IMR-90 (cell line): ENCODE measurements around the gene MUCL1. TPM values are rescaled to one million over a fixed set of nuclear protein-coding genes. Genes with fewer than 3 reads are reported as not detected.

Experiments used
- ATAC-seq: fragments of 200-7000 bp; cut with Tn5 transposase; 2 replicates; pipeline ENCODE4 v1.9.1; 2020; ENCODE audit warnings: low read depth, mild to moderate bottlenecking, moderate library complexity
- BruUV-seq: library from RNA; stranded (reverse); fragments of 400-500 nt; replicated peaks from 2 replicates; lab custom pipeline; 2021; lab: Mats Ljungman, UMichigan
- CTCF ChIA-PET: fragments of 300-600 bp; formaldehyde crosslinking; extraction: SDS; loops from one replicate; lab custom pipeline; 2021; ENCODE audit warnings: antibody characterized with exemption; lab: Yijun Ruan, JAX
- POLR2A ChIA-PET: fragments of 300-600 bp; sonication (Branson Sonifier 250); formaldehyde crosslinking; loops from one replicate; lab custom pipeline; 2022; ENCODE audit warnings: antibody characterized with exemption; ENCODE audit not compliant: unreplicated experiment; lab: Charles Lee
- DNase-seq: peaks from one replicate; pipeline ENCODE4 v3.0.0; 2013
- H2AFZ ChIP-seq: replicated peaks from 2 replicates; pipeline ENCODE3; 2013; ENCODE audit warnings: low read length, mild to moderate bottlenecking; ENCODE audit not compliant: poor library complexity
- H2AK5ac ChIP-seq: 2 replicates; pipeline ENCODE4 v1.6.1; 2013; ENCODE audit warnings: low read depth, low read length, inconsistent platforms
- H2AK9ac ChIP-seq: replicated peaks from 2 replicates; pipeline ENCODE3; 2013; ENCODE audit warnings: mild to moderate bottlenecking, low read depth, low read length, moderate library complexity; ENCODE audit not compliant: poor library complexity
- H2BK120ac ChIP-seq: 2 replicates; pipeline ENCODE4 v1.6.1; 2013; ENCODE audit warnings: low read depth, low read length, inconsistent platforms
- H2BK15ac ChIP-seq: 3 replicates; pipeline ENCODE4 v1.6.1; 2013; ENCODE audit warnings: low read depth, low read length, inconsistent platforms
- H2BK20ac ChIP-seq: 2 replicates; pipeline ENCODE4 v1.6.1; 2013; ENCODE audit warnings: low read depth, mild to moderate bottlenecking, inconsistent platforms, low read length, moderate library complexity
- H2BK5ac ChIP-seq: 2 replicates; pipeline ENCODE4 v1.6.1; 2013; ENCODE audit warnings: mild to moderate bottlenecking, low read depth, low read length, inconsistent platforms; ENCODE audit not compliant: poor library complexity, severe bottlenecking
- H3K14ac ChIP-seq: replicated peaks from 2 replicates; pipeline ENCODE4 v1.6.1; 2013; ENCODE audit warnings: low read depth, low read length, inconsistent platforms
- H3K18ac ChIP-seq: 2 replicates; pipeline ENCODE4 v1.6.1; 2013; ENCODE audit warnings: low read depth, low read length, control low read depth
- H3K23ac ChIP-seq: 2 replicates; pipeline ENCODE4 v1.6.1; 2013; ENCODE audit warnings: low read depth, low read length, inconsistent platforms
- H3K27ac ChIP-seq: 2 replicates; pipeline ENCODE4 v1.5.1; 2013; ENCODE audit warnings: mild to moderate bottlenecking, control low read depth, low read length; ENCODE audit not compliant: insufficient read depth
- H3K27me3 ChIP-seq: 2 replicates; pipeline ENCODE4 v1.6.1; 2013; ENCODE audit warnings: low read length; ENCODE audit not compliant: control insufficient read depth, insufficient read depth
- H3K36me3 ChIP-seq: 2 replicates; pipeline ENCODE4 v1.6.1; 2013; ENCODE audit warnings: low read length, mixed read lengths; ENCODE audit not compliant: control insufficient read depth, insufficient read depth
- H3K4ac ChIP-seq: 2 replicates; pipeline ENCODE4 v1.6.1; 2013; ENCODE audit warnings: low read depth, low read length, inconsistent platforms
- H3K4me1 ChIP-seq: 2 replicates; pipeline ENCODE4 v1.6.1; 2013; ENCODE audit warnings: low read length, mixed read lengths; ENCODE audit not compliant: control insufficient read depth, insufficient read depth
- H3K4me2 ChIP-seq: 2 replicates; pipeline ENCODE4 v1.6.1; 2013; ENCODE audit warnings: low read depth, mild to moderate bottlenecking, control low read depth, low read length, moderate library complexity
- H3K4me3 ChIP-seq: 2 replicates; pipeline ENCODE4 v1.5.1; 2013; ENCODE audit warnings: low read depth, mild to moderate bottlenecking, control low read depth, low read length, moderate library complexity; ENCODE audit not compliant: insufficient read depth
- H3K56ac ChIP-seq: 2 replicates; pipeline ENCODE4 v1.6.1; 2013; ENCODE audit warnings: low read length, inconsistent platforms; ENCODE audit not compliant: insufficient read depth; ENCODE audit errors: extremely low read depth
- H3K79me1 ChIP-seq, 2 experiments: 2 replicates each; pipeline ENCODE4 v1.6.1; 2013; ENCODE audit warnings: low read length in 2 of 2, inconsistent platforms in 1 of 2, low read depth in 1 of 2
- H3K9ac ChIP-seq: 2 replicates; pipeline ENCODE4 v1.6.1; 2013; ENCODE audit warnings: low read depth, low read length, control low read depth
- H3K9me1 ChIP-seq: 2 replicates; pipeline ENCODE4 v1.6.1; 2013; ENCODE audit warnings: low read length, inconsistent platforms; ENCODE audit not compliant: insufficient read depth
- H3K9me3 ChIP-seq: 2 replicates; pipeline ENCODE4 v1.6.1; 2013; ENCODE audit warnings: low read length; ENCODE audit not compliant: control insufficient read depth, insufficient read depth
- H4K20me1 ChIP-seq: 2 replicates; pipeline ENCODE4 v1.6.1; 2013; ENCODE audit warnings: low read length, inconsistent platforms; ENCODE audit not compliant: insufficient read depth
- H4K5ac ChIP-seq: 2 replicates; pipeline ENCODE4 v1.6.1; 2013; ENCODE audit warnings: mild to moderate bottlenecking, low read depth, low read length, control low read depth
- H4K8ac ChIP-seq, 2 experiments: 2 replicates each; pipeline ENCODE4 v1.6.1; 2013; ENCODE audit warnings: low read depth in 2 of 2, low read length in 2 of 2, control low read depth in 1 of 2, inconsistent platforms in 1 of 2
- H4K91ac ChIP-seq: 2 replicates; pipeline ENCODE4 v1.6.1; 2013; ENCODE audit warnings: low read depth, low read length, inconsistent platforms; ENCODE audit not compliant: insufficient read depth
- BHLHE40 ChIP-seq: fragments of 150-350 bp; IDR thresholded peaks from 2 replicates; pipeline ENCODE4 v1.6.1; 2016; ENCODE audit warnings: mild to moderate bottlenecking, low read depth, low read length
- CEBPB ChIP-seq: IDR thresholded peaks from 2 replicates; pipeline ENCODE4 v1.6.1; 2012; ENCODE audit warnings: low read depth, low read length, improper control_type of control experiment
- FOS ChIP-seq: fragments of 150-350 bp; IDR thresholded peaks from 2 replicates; pipeline ENCODE4 v1.6.1; 2016; ENCODE audit warnings: low read depth, low read length
- MAZ ChIP-seq: IDR thresholded peaks from 2 replicates; pipeline ENCODE4 v1.6.1; 2012; ENCODE audit warnings: low read depth, mild to moderate bottlenecking, low read length, improper control_type of control experiment, moderate library complexity, borderline replicate concordance
- NFE2L2 ChIP-seq: fragments of 150-350 bp; IDR thresholded peaks from 2 replicates; pipeline ENCODE4 v1.6.1; 2016; ENCODE audit warnings: low read depth, mild to moderate bottlenecking, low read length
- RAD21 ChIP-seq: IDR thresholded peaks from 2 replicates; pipeline ENCODE4 v1.6.1; 2012; ENCODE audit warnings: low read length, improper control_type of control experiment
- RCOR1 ChIP-seq: IDR thresholded peaks from 2 replicates; pipeline ENCODE4 v1.6.1; 2012; ENCODE audit warnings: mild to moderate bottlenecking, low read length, improper control_type of control experiment; ENCODE audit not compliant: insufficient replicate concordance
- RFX5 ChIP-seq: IDR thresholded peaks from 2 replicates; pipeline ENCODE4 v1.8.0; 2012; ENCODE audit warnings: low read depth, mild to moderate bottlenecking, low read length, moderate library complexity
- SMC3 ChIP-seq: fragments of 150-350 bp; IDR thresholded peaks from 2 replicates; pipeline ENCODE4 v1.6.1; 2016; ENCODE audit warnings: low read depth, mild to moderate bottlenecking, antibody characterized with exemption, low read length, moderate library complexity
- WGBS, 2 experiments: methylation state at CpG; one replicate each; pipeline versions ENCODE4 v1.1.5 to v1.1.7; 2013; ENCODE audit warnings: missing lambda C conversion rate in 2 of 2; ENCODE audit not compliant: insufficient read length in 1 of 2; ENCODE audit errors: extremely low coverage in 2 of 2; 5-methylcytosine and 5-hydroxymethylcytosine counted together
- dilution Hi-C: fragments of 300-500 bp; cut with HindIII; formaldehyde crosslinking; loops from one replicate; pipeline ENCODE4 v1.14.3; 2018; ENCODE audit warnings: low sequenced_read_pairs; ENCODE audit not compliant: unreplicated experiment
- in situ Hi-C: fragments of 300-500 bp; cut with MboI; formaldehyde crosslinking; loops from 3 replicates; pipeline ENCODE4 v1.14.3; 2019; ENCODE audit warnings: low sequenced_read_pairs, inconsistent platforms, mixed read lengths
- intact Hi-C: fragments of 100-400 bp; cut with micrococcal nuclease; formaldehyde crosslinking; loops from 2 replicates; pipeline ENCODE4 v1.10.0; 2022
- polyA plus RNA-seq, 3 experiments: library from polyadenylated mRNA; depleted of rRNA; stranded (reverse); fragments of >200 nt; gene quantifications; 2 replicates each; pipeline ENCODE4 v1.2.3, GENCODE V29; 2012; ENCODE audit warnings: low replicate concordance in 1 of 3
- total RNA-seq: library from RNA; depleted of rRNA; stranded (reverse); fragments of >200 nt; gene quantifications from 2 replicates; pipeline ENCODE4 v1.2.3, GENCODE V29; 2012

The MUCL1 gene
- total and polyA plus RNA-seq, 2 of the 4 experiments (the other 2 are of a cell fraction), result not detected

GRCh38 chr12:54890339-54890738 lies 36.0 kb downstream of the MUCL1 start:
- Histone ChIP-seq H2AK5ac (no peak overlapping the region), H3K23ac (no peak overlapping the region), H3K9me1 (no peaks in the 10 kb centered on the region), H3K4me2 (no peak overlapping the region), H4K8ac (no peak overlapping the region), H2BK15ac (no peak overlapping the region), H2BK120ac (no peak overlapping the region), H3K27ac (no peak overlapping the region), H2BK5ac (no peak overlapping the region), H3K27me3 (no peaks in the 10 kb centered on the region), H4K20me1 (no peaks in the 10 kb centered on the region), H3K4ac (no peak overlapping the region), H3K9me3 (no peaks in the 10 kb centered on the region), H4K91ac (no peak overlapping the region), H3K14ac (no peak overlapping the region), H2AFZ (no peak overlapping the region), H3K56ac (no peak overlapping the region), H2AK9ac (no peak overlapping the region), H3K79me1 (no peaks in the 10 kb centered on the region), H2BK20ac (no peak overlapping the region), H3K4me1 (no peaks in the 10 kb centered on the region), H3K4me3 (no peak overlapping the region), H3K9ac (no peak overlapping the region), H3K36me3 (no peaks in the 10 kb centered on the region), H4K5ac (no peak overlapping the region), H3K18ac (no peak overlapping the region)
- intact Hi-C loops, result no loop called here
- no CpG with 5 or more reads among the region's 3 CpGs for WGBS, 2 experiments
- in situ Hi-C loops, result no loop called here
- DNase-seq, result no peak
- ATAC-seq, result no peak
- CTCF ChIA-PET, result no interaction called here
- POLR2A ChIA-PET, result no interaction called here
- BruUV-seq, result no TSS peak
- no peak for TF ChIP-seq SMC3
- no peak for TF ChIP-seq RAD21
- no peak for TF ChIP-seq CEBPB
- no peak for TF ChIP-seq RFX5
- TF ChIP-seq BHLHE40, result no peak
- TF ChIP-seq FOS, result no peak
- TF ChIP-seq NFE2L2, result no peak
- TF ChIP-seq RCOR1, result no peak
- no peak for TF ChIP-seq MAZ
- dilution Hi-C loops, result no loop called here
